SKM-1 (cell line): ENCODE data around the gene SPNS2.
A peak's percentile ranks its signal among the peaks of the same experiment; 100 is the strongest.

Source experiments
- DNase-seq: peaks from one replicate; lab custom pipeline; 2025; ENCODE audit not compliant: unreplicated experiment; lab: John Stamatoyannopoulos, UW

The SPNS2 gene

DNA sequence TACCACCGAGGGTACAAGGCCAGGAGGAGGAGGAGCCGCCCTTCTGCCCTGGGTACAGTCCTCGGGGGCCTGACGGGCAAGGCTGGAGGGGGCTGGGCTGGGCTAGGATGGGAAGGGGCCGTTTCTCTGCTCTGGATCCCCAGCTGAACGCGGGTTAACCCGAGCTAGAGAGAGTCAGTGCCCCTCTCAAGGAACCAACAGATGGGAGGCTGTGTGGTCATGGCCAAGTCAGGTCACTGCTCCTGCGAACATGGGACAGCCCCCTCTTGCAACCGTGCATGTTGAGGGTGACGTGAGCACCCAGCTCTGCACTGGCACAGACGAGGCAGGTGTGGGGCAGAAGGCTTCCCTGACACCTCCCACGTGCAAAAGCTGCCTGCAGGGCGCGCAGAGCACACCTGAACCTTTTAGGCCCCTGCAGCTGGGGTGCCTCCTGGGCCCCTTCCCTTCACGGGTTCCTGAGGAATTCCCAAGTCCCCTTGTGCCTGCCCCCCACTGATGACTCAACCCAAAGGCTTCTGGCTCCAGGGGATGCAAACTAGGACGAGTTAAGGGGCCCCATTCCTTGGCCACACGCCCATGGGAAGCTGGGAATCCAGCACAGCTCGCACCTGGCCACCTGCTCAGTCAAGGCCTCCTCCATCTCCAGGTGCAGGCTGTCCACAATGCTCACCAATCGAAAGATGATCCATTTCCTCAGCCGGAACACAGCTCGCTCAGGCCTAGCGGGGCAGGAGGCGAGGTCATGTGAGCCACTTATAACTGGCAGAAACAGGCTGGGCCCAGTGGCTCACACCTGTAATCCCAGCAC lies 50.2 kb downstream of the SPNS2 start:
- DNase-seq, result no peak

DNA sequence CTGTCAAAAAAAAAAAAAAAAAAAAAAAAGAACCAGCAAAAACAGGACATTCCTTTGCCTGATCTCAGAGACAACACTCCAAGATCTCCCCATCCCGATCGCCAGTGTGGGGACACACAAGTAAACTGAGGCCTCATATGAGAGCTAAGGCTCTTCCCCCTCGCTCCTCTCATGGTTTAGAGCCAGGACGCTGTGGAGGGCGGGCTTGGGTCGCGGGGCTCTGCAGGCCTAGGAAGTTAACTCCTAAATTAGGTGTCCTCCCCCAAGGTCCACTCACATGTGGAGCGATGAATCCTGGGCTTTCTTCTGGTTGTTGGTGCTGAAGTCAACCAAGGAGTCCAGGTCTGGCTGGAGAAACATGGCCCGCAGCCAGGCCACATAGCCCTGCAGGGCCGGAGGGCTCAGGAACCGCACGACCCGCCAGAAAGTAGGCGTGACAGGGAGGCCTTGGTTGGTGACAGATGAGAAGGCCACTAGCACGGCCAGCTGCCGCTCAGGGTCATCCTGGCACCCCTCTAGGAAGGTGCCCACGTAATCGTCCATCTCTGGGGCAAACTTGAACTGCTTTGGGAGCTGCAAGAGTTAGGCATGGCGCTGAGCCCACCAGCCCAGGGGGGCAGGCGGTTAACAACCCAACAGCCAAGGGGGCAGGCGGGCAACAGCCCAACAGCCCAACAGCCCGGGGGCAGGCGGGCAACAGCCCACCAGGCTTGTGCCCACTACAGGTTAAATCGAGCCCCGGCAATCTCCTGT lies 51.3 kb downstream of the SPNS2 start:
- no peak for DNase-seq

DNA sequence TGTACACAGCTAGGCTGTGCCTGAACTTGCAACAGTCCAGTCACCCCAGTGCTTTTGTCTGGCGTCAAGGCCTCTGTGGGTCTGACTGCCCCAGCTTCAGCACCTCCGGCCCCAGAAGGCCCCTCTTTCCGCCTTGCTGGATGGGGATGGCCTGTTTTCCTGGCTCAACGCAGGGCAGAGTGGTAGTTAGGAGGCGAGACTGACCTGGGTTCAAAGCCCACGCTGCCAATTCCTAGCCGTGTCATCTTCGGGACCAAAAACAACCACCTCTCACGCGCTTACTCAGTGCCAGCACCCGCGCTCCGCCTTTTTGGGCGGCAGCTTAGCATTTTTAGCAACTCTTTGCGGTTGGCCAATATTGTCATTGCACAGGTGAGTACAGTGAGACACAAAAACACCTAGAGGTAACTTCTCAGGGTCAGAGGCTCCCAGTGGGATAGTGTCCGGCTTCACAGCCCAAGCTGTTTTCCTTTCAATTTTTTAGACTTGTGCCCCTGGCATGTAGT lies 51.9 kb downstream of the SPNS2 start:
- DNase-seq, result no peak

DNA sequence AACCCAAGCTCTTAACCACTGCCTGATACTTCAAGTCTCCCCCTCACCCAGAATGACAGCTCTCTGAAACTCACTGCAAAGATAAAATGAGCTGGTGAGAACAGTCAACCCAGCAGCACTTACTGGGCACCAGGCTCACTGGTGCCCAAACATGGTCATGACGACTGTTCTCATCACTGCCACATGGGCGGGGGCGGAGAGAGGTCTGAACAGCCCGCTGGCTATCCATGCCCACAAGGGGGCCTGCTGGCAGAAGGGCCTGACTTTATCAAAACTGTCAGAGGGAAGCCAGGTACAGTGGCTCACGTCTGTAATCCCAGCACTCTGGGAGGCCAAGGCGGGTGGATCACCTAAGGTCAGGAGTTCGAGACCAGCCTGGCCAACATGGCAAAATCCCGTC lies 52.5 kb downstream of the SPNS2 start:
- DNase-seq, result no peak

DNA sequence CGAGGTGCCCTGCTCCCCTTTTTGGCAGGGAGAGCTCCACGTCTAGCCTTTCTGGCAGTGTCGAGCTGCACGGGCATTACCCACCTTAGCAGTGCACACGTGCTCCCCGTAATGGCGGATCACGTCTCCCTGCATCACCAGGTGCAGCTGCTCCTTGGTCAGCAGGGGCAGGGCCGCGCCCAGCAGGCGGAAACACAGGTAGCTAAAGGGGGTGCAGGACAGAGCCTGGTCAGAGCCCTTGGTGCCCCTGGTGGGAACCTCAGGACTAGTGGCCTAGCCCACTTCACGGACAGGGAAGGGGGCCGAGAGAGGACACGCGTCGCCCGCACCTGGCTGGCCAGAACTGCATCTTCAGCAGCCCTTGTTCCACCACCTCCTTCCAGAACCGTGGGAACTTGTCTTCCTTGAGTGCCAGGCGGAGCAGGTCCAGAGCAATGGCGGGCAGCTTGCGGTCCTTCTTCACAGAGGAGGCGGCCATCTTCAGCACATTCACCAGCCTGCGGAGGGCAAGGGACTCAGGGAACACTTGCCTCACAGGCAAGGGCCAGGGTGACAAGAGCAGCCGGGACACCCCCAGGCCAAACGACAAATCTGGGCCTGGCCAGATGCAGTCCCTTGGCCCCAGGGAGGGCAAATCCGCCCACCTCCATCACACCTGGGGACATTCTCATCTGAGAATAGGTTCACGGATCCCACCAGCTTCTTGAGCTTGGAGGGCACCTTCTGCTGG lies 53.3 kb downstream of the SPNS2 start:
- no peak for DNase-seq

DNA sequence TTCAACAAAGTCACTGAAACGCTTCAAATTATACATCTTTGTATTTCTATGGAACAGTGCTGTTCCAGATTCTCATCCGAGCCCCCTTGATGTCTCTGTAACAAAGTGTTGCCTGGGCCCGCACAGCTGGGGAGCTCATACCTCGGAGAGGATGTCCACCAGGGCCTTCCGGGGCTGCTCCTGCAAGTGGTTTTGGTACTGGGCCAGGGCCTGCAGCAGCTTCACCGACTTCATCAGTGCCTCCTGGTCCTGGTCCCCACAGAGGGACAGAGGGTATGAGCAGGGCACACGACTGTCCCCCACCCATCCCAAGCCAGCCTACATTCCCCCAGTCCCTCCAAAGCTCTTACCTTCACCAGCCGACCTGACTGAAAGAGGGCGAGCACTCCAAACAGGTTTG lies 55.0 kb downstream of the SPNS2 start:
- no peak for DNase-seq

DNA sequence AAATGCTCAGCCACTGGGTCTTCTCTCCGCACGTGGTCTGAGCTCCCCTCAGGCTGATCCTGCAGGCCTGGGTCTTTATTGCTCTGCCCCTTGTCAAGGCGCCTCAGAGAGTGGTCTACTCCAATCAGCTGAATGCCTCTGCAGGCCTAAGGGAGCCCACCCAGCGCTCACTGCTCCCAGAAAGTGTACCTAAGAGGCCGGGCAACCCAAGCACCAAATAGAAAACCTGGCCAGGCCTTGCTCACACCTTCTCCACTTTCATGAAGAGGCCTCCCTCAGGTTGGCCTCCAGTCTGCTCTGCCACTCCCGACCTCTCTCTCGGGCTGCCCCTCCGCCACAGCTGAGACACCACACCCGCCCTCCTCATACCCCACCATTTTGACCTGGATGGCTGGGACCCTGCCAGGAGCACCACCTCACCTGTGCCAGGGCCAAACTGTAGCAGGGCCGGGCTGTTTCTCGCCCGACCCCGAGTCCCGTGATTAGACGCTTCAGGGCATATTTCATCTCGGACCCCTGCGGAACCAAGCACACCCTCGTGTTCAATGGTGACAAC lies 55.8 kb downstream of the SPNS2 start:
- DNase-seq, result no peak

DNA sequence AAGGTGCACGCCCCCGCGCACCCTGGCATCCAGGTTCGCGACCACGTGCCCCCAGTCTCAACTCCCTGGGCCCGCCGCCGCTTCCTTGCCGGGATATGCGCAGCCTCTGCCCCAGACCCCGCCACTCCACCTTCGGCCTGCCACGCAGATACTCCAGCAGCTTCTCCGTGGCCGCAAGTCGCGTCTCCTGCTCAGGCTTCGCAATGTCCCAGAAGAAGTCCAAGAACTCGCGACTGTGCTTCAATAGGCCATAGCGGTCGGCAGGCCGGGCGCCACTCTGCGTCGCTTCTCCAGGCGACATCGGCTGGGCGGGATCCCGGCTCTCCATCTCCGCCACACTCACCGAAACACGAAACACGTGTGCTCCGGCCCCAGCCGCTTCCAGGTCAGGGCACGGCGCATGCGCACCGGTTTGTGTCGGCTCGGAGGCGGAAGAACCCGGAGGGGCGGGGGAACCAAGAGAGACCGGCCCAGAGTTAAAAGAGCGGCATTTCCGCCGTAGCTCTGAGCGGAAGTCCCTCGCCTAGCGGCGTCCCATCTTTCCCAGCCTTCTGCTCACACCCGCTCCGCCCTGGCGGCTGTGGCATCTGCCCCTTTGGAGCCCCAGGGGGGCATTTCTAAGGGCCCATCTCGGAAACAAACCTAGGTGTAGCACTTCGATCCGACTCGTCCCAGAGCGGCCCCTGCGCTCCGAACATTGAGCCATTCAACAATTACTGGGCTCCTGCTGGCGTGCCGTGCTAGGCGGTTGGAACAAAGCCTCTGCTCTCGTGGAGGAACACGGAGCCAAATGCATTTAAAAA lies 56.5 kb downstream of the SPNS2 start, which contains the start of gene MYBBP1A:
Gene MYBBP1A, minus strand, starts transcription at position 388 of the 803 bp plus-strand sequence. Its CDS starts 60 bp downstream, at position 328.
- peak; percentile 69 for DNase-seq

DNA sequence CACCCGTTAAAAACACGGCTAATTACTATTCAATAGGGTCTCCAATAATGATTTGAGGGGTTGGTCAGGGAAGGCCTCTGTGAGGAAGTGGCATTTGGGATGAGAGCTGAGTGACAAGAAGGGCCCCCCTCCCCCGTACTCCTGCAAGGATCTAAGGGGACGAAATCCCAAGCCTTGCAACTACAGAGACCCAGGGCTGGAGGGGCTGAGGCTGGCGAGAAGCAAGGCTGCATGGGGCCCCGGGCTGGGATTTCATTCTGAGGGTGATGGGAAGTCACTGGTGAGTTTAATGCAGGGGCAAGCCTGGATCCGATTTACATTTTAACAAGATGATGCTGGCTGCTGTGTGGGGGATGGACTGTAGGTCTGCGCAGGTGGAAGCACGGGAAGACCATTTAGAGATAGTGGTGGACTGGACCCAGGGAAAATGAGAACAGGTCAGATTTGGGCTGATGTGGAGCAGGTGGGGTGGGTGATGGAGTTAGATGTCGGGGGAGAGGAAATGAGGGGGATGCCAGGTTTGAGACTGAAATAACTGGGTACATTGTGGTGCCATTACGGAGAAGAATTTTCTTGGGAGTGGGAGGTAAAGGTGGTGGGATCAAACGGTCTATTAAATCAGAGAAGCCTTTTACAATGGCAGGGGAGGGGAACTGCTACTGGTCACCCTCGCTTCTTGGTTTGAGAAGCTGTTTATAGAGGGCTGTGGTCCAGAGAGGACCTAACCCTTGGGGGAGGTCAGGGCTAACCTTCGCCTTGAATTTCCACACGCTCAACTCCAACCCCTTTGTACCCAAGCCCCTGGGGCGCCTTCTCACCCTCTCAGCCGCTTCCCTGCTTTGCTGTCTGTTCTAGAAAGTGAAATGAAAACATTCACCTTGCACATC lies 57.4 kb downstream of the SPNS2 start:
- DNase-seq, result no peak

DNA sequence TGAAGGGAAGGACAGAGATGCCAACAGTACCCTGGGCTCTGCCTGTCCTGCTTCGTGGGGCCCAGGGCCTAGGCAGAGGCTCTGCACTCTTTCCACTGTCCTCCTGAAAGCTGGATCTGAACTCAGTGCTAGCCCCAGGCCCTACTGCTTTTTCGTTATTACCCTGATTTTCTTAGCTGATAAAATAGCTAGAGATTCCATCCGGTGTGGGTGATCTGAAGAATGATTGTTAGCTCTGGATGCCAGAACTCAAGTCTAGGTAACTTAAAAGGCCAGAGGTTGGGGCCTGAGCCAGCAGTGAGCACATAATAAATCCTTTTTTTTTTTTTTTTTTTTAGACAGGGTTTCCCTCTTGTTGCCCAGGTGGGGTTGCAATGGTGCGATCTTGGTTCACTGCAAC lies 58.3 kb downstream of the SPNS2 start:
- no peak for DNase-seq

DNA sequence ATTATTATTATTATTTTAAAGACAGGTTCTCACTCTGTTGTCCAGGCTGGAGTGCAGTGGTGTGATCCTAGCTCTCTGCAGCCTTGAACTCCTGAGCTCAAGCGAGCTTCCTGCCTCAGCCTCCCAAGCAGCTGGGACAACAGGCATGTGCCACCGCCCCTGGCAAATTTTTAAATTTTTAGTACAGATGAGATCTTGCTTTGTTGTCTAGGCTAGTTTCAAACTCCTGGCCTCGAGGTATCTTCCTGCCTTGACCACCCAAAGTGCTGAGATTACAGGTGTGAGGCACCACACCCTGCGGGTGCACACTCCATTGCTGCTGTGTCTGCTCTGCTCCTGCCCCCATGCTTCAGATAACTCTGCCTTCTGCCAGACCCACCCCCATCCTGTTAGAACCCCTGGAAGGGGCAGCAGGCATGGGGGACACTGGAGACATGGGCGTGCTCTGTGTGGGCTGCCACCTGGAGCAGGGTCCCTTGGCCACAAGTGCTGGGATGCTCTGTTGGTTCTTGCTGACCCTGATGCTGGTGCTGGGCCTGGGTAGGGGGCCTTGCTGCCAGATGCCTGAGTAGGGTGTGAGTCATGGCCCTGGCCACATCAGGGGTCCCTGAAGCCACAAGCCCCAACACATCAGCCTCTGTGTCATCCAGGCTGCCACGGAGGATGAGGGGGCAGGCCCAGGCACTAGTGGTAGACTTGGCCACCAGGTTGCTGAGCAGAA lies 59.1 kb downstream of the SPNS2 start:
- DNase-seq, result no peak

DNA sequence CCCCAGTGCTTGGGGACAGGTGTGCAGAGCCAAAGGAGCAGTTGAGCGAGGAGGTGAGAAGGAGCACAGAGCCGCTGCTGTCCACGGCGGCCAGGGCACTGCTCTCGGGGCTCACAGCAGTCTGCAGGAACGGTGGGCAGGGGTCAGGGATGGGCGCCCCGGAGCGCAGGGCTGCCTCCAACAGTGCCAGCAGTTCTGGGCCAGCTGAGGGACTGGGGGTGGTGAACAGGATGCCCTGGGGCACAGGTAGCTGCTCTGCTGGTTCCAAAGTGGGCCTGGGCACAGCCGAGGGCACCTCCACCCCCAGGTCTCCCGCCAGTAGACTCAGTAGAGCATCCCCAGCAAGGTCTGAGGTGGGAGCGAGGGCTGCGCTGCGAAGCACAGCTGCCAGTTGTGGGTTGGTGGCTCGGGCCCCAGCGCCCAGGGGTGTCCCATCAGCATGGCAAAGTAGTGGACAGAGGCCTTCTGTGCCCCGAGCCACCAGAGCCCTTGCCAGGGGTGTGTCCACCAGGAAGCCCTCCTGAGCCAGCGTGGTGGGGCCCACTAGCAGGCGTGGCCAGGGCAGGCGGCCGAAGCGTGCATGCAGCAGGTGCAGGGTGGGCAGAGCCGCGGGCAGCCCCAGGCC lies 59.8 kb downstream of the SPNS2 start:
- no peak for DNase-seq

DNA sequence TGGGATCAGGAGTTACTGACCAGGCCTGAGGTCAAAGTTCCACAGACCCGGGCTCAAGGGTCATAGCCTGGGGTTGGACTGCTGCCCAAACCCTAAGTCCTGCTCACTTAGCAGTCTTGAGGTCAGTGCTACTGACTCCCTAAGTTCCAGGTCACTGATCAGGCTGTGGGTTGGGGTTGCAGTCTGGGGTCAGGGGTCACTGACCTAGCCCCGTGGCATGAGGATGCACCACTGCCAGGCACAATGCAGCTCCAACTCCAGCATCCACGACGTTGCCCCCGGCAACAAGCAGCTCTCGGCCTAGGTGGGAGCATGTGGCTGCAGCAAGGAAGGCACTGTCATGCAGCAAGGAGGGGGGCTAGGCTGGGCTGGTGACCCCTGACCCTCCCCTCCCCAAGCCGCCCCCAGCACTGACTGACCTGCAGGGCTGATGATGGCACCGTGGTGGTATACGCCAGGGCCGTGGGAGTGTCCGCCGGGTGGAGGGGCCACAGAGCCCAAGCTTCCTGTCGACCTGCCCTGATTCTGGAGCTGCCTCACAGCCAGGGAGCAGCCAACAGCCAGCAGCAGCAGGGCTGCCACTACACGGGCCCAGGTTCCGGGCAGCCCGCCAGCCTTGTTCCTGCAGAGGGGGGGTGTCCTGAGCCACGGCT lies 60.6 kb downstream of the SPNS2 start:
- no peak for DNase-seq

DNA sequence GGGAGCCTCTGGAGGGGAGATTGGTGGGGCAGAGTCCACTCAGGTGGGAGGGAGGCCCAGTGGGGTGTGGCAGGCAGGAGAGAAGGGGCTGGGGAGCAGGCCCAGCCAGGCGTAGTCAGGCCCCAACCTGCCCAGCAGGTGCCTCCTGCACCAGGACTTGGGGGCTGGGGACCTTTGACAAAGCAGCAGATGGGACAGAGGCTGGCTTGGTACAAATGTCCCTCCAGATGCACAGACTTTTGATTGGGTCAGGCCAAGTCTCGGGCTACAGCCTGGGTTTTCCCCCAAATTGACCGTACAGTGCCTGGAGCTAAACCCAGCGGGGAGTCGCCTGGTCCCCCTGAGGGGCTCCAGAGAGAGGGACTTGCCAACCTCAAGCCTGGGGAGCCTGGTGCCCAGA lies 61.3 kb downstream of the SPNS2 start:
- no peak for DNase-seq

DNA sequence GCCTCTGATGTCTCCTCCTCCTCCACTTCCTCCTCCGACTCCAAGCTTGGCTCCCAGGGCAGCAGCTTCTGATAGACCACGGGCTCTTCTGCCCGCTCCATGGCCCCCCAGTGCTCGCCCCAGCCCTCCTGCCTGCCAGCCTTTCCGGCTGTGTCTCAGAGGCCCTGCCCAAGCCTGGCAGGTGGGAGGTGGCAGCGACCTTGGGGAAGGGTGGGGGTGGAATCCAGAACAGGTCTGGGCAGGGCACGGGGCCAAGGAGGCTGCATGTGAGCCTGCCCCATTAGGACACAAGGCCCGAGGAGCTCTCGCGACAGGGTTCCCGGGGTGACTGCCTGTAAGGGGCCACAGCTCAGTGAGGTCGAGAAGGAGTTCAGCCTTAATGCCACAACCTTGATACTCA lies 61.7 kb downstream of the SPNS2 start, which contains the start of gene GGT6:
Gene GGT6, minus strand, starts transcription at position 157 of the 400 bp plus-strand sequence. Its CDS starts 56 bp downstream, at position 101.
- DNase-seq, result no peak

DNA sequence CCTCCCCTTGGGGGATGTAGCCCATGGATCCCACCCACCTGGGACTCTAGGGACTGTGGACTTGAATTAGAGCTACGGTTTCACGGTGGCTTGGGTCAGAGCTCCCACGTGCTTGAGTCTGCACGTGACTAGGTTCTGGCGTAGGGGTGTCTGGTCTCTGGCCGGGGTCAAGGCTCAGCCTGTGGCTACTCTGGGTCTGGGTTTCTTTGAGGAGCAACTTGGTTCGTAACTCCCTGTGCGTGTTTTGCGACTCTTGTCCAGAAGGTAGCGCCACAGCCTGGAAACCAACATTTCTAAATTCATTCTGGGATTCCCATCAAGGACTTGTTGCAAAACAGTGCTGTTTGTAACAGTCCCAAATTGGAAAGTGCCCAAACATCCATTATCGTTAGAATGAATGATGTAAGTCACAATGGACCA lies 62.2 kb downstream of the SPNS2 start:
- no peak for DNase-seq
